HUES6 (cell line): ENCODE data around the gene CMYA5.
"Not testable (repeated sequence)": the region's sequence is repeated elsewhere in the genome, so short reads cannot be mapped to it uniquely, and the experiment has no call there.

Source experiments
- H3K27ac ChIP-seq: 2 replicates; pipeline ENCODE4 v1.7.0; 2013; ENCODE audit warnings: low read depth, mild to moderate bottlenecking, low read length, inconsistent platforms
- H3K27me3 ChIP-seq: 2 replicates; pipeline ENCODE4 v1.6.1; 2013; ENCODE audit warnings: low read length; ENCODE audit not compliant: control insufficient read depth, insufficient read depth
- H3K36me3 ChIP-seq: 2 replicates; pipeline ENCODE4 v1.6.1; 2013; ENCODE audit warnings: low read length; ENCODE audit not compliant: control insufficient read depth, insufficient read depth
- H3K4me1 ChIP-seq: 2 replicates; pipeline ENCODE4 v1.6.1; 2013; ENCODE audit warnings: low read length; ENCODE audit not compliant: control insufficient read depth, insufficient read depth
- H3K4me3 ChIP-seq: 2 replicates; pipeline ENCODE4 v1.5.1; 2013; ENCODE audit warnings: low read depth, low read length
- H3K9ac ChIP-seq: one replicate; pipeline ENCODE4 v1.6.1; 2013; ENCODE audit warnings: mild to moderate bottlenecking, low read length
- H3K9me3 ChIP-seq: 2 replicates; pipeline ENCODE4 v1.6.1; 2013; ENCODE audit warnings: low read depth, low read length; ENCODE audit not compliant: control insufficient read depth, insufficient read depth

The CMYA5 gene

DNA sequence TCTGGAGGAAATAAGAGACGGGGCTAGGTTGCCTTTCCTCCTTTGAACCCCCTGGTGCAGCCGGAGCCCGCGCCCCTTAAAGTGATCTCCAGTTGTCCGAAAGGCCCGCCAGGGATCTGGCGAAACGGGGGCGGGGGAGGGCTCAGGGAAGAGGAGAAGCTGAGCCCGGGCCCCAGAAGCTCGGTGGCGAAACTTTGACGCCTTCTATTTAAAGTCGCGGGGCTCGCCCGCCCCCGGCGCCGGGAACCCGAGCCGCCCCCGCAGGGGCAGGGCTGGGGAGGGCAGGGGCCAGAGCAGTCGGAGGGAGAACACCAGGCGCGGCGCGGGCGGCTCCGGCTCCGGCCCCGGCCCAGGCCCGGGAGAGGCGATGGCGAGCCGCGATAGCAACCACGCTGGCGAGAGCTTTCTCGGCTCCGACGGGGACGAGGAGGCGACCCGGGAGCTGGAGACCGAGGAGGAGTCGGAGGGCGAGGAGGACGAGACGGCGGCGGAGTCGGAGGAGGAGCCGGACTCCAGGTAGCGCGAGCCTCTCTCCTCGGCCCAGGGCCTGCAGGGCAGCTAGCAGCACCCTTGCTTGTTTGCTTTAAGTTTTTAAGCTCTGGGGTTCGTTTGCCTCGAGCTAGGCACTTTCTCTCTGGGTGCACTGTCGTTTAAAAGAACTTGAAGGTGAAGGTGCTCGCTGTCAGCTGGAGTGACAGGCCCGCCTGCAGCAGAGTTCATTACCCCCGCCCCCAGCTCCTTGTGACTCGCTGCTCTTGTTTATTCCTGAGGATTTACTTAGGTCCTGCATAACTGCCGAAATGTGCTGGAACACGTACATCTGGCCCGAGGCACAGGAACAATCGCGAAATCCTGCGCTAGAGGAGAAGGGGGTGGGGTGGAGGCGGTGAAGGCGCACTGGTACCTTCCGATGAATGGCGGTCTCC is at the start of gene CMYA5:
Gene CMYA5, plus strand, starts transcription at position 296 of the 926 bp plus-strand sequence. Its CDS starts 72 bp downstream, at position 368.
- Histone ChIP-seq H3K27ac (no peak within 1 kb of the TSS), H3K4me3 (peak within 1 kb of the TSS; percentile 67), H3K36me3 (0 out of 2 replicates have a peak, but pooled peaks cover 8% of the 10 kb centered on the region), H3K9ac (peak within 1 kb of the TSS; percentile 63), H3K4me1 (peaks cover 14% of the 10 kb centered on the region; the same call in 1 of the 2 replicates), H3K27me3 (no peaks in the 10 kb centered on the region), H3K9me3 (0 out of 2 replicates have a peak, but pooled peaks cover 2% of the 10 kb centered on the region)

DNA sequence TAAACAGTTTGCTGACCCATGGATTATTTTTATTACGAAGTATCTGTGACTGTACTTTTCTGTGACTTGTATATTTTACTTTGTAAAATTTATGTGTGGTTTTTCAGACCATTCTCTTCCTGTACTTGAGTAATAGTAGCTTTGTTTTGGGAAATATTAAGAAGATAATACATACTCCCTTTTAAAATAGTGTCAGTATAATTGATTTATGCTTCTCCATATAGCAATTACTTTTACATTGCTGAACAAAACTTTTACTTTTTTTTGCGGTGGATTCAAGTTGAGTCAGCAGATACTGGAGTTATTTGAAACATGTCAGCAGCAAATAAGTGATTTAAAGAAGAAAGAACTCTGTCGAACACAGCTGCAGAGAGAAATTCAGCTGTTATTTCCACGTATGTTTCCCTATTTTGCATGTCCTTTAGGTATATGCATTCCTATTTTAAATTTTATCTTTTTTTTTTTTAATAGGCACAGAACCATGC is 49.0 kb upstream of the CMYA5 start:
- Histone ChIP-seq H3K9ac (no peak overlapping the region), H3K4me1 (no peaks in the 10 kb centered on the region), H3K36me3 (peaks cover 62% of the 10 kb centered on the region), H3K9me3 (no peaks in the 10 kb centered on the region), H3K4me3 (no peak overlapping the region), H3K27me3 (no peaks in the 10 kb centered on the region), H3K27ac (no peak overlapping the region)

DNA sequence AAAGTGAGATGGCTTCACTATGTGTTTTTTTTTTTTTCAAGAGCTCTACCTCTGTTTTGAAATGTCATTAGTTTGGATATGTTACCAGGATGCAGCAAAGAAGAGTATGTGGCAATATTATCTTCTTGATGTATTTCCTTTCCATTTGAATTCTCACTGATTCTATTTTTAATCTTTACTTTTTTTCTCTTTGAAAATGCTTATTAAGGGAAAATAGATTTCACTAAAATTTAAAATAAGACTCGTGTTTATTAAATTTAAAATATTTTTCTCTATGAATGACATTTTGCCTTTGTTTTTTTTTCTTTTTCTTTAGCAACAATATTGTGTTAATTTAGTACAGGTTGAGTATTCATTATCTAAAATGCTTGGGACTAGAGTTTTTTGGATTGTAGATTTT is 48.2 kb upstream of the CMYA5 start:
- Histone ChIP-seq H3K27ac (no peak overlapping the region), H3K4me3 (no peak overlapping the region), H3K27me3 (no peaks in the 10 kb centered on the region), H3K4me1 (no peaks in the 10 kb centered on the region), H3K9ac (no peak overlapping the region), H3K36me3 (peaks cover 70% of the 10 kb centered on the region), H3K9me3 (no peaks in the 10 kb centered on the region)

- no peak overlapping the region for H3K4me3 ChIP-seq
- no peaks in the 10 kb centered on the region for H3K9me3 ChIP-seq
- H3K27me3 ChIP-seq, result no peaks in the 10 kb centered on the region
- H3K27ac ChIP-seq, result no peak overlapping the region
- H3K36me3 ChIP-seq, result peaks cover 73% of the 10 kb centered on the region
- H3K4me1 ChIP-seq, result no peaks in the 10 kb centered on the region
- no peak overlapping the region for H3K9ac ChIP-seq
These were observed 47.4 kb upstream of the CMYA5 start for GRCh38 chr5:79642210-79642609.

- Histone ChIP-seq H3K4me1 (no peaks in the 10 kb centered on the region), H3K27ac (no peak overlapping the region; the same call in 1 of the 2 replicates), H3K4me3 (no peak overlapping the region), H3K36me3 (peaks cover 36% of the 10 kb centered on the region), H3K9ac (no peak overlapping the region), H3K27me3 (no peaks in the 10 kb centered on the region), H3K9me3 (no peaks in the 10 kb centered on the region)
These were observed 35.8 kb upstream of the CMYA5 start for GRCh38 chr5:79653843-79654242.

DNA sequence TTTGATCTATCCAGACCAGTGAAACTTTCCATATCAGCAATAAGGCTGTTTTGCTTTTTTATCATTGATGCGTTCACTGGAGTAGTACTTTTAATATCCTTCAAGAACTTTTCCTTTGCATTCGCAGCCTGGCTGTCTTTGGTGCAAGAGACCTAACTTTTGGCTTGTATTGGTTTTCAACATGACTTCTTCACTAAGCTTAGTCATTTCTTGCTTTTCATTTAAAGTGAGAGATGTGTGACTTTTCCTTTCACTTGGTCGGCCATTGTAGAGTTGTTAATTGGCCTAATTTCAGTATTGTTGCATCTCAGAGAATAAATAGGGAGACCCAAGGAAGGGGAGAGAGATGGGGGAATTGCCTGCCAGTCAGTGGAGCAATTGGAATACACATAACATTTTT is 26.4 kb upstream of the CMYA5 start:
- H3K4me3 ChIP-seq, result no peak overlapping the region
- H3K4me1 ChIP-seq, result no peaks in the 10 kb centered on the region
- no peaks in the 10 kb centered on the region for H3K27me3 ChIP-seq
- no peak overlapping the region for H3K9ac ChIP-seq
- H3K9me3 ChIP-seq, result peaks cover 6% of the 10 kb centered on the region
- H3K36me3 ChIP-seq, result peaks cover 34% of the 10 kb centered on the region
- H3K27ac ChIP-seq, result no peak overlapping the region

DNA sequence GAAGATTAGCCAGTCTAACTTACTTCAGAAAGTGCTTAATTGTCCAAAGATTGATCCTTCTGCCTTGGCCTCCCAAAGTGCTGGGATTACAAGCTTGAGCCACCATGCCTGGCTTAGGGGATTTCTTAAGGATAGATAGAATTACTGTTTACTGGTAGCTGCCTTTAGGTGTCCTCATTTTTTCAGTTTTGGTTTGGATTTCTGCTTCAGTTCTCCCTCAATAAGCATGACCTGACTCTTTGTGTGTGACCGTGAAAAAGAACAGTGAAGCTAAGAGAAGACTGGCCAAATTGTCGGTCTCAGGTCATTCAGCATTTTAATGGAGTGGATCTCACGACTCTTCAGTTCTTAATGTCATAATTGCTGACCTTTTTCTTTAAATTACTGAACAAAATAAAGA is 22.9 kb upstream of the CMYA5 start:
- Histone ChIP-seq H3K27ac (no peak overlapping the region), H3K27me3 (no peaks in the 10 kb centered on the region), H3K9me3 (peaks cover 6% of the 10 kb centered on the region), H3K36me3 (peaks cover 34% of the 10 kb centered on the region), H3K9ac (no peak overlapping the region), H3K4me1 (no peaks in the 10 kb centered on the region), H3K4me3 (no peak overlapping the region)

DNA sequence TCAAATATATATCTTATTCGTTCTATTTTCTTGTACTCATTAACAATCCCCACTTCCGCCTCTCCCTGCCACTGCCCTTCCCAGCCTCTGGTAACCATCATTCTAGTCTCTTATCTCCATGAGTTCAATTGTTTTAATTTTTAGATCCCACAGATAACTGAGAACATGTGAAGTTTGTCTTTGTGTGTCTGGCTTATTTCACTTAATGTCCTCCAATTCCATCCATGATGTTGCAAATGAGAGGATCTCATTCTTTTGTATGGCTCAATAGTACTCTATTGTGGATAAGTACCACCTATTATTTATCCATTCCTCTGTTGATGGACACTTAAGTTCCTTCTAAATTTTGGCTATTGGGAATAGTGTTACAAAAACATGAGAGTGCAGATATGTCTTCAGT is 17.2 kb upstream of the CMYA5 start:
- H3K4me3 ChIP-seq, result no peak overlapping the region
- H3K9ac ChIP-seq, result no peak overlapping the region
- H3K9me3 ChIP-seq, result no peaks in the 10 kb centered on the region
- H3K27me3 ChIP-seq, result no peaks in the 10 kb centered on the region
- H3K4me1 ChIP-seq, result no peaks in the 10 kb centered on the region
- no peak overlapping the region for H3K27ac ChIP-seq
- peaks cover 21% of the 10 kb centered on the region; the same call in 1 of the 2 replicates for H3K36me3 ChIP-seq

DNA sequence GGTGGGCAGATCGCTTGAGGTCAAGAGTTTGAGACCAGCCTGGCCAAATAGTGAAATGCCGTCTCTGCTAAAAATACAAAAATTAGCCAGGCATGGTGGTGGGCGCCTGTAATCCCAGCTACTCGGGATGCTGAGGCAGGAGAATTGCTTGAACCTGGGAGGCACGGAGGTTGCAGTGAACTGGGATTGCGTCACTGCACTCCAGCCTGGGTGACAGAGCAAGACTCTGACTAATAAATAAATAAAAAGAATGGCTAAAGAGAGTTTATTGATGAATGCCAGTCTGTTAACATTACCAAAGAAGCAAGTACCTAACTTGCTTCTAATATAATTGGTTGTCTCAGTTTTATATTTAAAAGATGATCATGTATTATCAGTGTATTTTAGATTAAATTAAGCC is 13.3 kb upstream of the CMYA5 start:
- H3K4me1 ChIP-seq, H3K9ac ChIP-seq, H3K9me3 ChIP-seq, H3K4me3 ChIP-seq, H3K27ac ChIP-seq, H3K27me3 ChIP-seq, H3K36me3 ChIP-seq: not testable (repeated sequence)

- not testable (repeated sequence) for H3K27ac ChIP-seq, H3K9ac ChIP-seq, H3K4me3 ChIP-seq, H3K27me3 ChIP-seq, H3K9me3 ChIP-seq, H3K4me1 ChIP-seq
- H3K36me3 ChIP-seq, result peaks cover 32% of the 10 kb centered on the region
These were observed 7.5 kb upstream of the CMYA5 start for GRCh38 chr5:79682102-79682501.

- Histone ChIP-seq H3K27ac (no peak overlapping the region), H3K36me3 (peaks cover 32% of the 10 kb centered on the region)
These were observed 4.9 kb upstream of the CMYA5 start for GRCh38 chr5:79684782-79685181.

More at GRCh38 chr5:79684782-79685181, 4.9 kb upstream of the CMYA5 start:
- H3K4me3 ChIP-seq, result no peak overlapping the region
- no peaks in the 10 kb centered on the region for H3K4me1 ChIP-seq
- no peaks in the 10 kb centered on the region for H3K9me3 ChIP-seq
- H3K27me3 ChIP-seq, result no peaks in the 10 kb centered on the region
- no peak overlapping the region for H3K9ac ChIP-seq
